ENCODE measurements around the gene RPS14.
A peak's percentile ranks its signal among the peaks of the same experiment; 100 is the strongest.

The RPS14 gene

GRCh38 chr5:150449517-150450339 lies at the start of gene RPS14:
TSS of gene RPS14 (minus strand) at chr5:150449739. CDS start at chr5:150447733, 2,006 bp downstream.
- DNase-seq (ENCODE audit: low read depth in 2 of 2) = peak; percentile 84 to 94

- no peak for DNase-seq (ENCODE audit: low read depth in 2 of 2)
Measured at GRCh38 chr5:150498971-150499370, 49.4 kb upstream of the RPS14 start.

- no peak for DNase-seq (ENCODE audit: low read depth in 2 of 2)
Measured at GRCh38 chr5:150498501-150498900, 49.0 kb upstream of the RPS14 start.

- DNase-seq (ENCODE audit: low read depth in 2 of 2) = no peak
Measured at GRCh38 chr5:150497989-150498317, 48.4 kb upstream of the RPS14 start.

GRCh38 chr5:150497274-150497988 lies 47.9 kb upstream of the RPS14 start:
- DNase-seq (ENCODE audit: low read depth in 2 of 2) = no peak

GRCh38 chr5:150496534-150496933 lies 47.0 kb upstream of the RPS14 start:
- no peak for DNase-seq (ENCODE audit: low read depth in 2 of 2)

- DNase-seq (ENCODE audit: low read depth in 2 of 2) = no peak
Measured at GRCh38 chr5:150496098-150496497, 46.6 kb upstream of the RPS14 start.

GRCh38 chr5:150492621-150493020 lies 43.1 kb upstream of the RPS14 start:
- DNase-seq (ENCODE audit: low read depth in 2 of 2) = no peak

- no peak for DNase-seq (ENCODE audit: low read depth in 2 of 2)
Measured at GRCh38 chr5:150491876-150492275, 42.3 kb upstream of the RPS14 start.

GRCh38 chr5:150490754-150491153 lies 41.2 kb upstream of the RPS14 start:
- no peak for DNase-seq (ENCODE audit: low read depth in 2 of 2)

GRCh38 chr5:150490296-150490669 lies 40.7 kb upstream of the RPS14 start:
- no peak for DNase-seq (ENCODE audit: low read depth in 2 of 2)

GRCh38 chr5:150489360-150490295 lies 40.1 kb upstream of the RPS14 start:
- no peak for DNase-seq (ENCODE audit: low read depth in 2 of 2)

- no peak for DNase-seq (ENCODE audit: low read depth in 2 of 2)
Measured at GRCh38 chr5:150488519-150489359, 39.2 kb upstream of the RPS14 start.

- no peak for DNase-seq (ENCODE audit: low read depth in 2 of 2)
Measured at GRCh38 chr5:150487199-150488061, 37.9 kb upstream of the RPS14 start.

GRCh38 chr5:150486402-150487198 lies 37.1 kb upstream of the RPS14 start:
- peak in 1 of 2 donors; percentile 4 for DNase-seq (ENCODE audit: low read depth in 2 of 2)

GRCh38 chr5:150485693-150486401 lies 36.3 kb upstream of the RPS14 start:
- DNase-seq (ENCODE audit: low read depth in 2 of 2) = peak; percentile 8 to 14

GRCh38 chr5:150484964-150485692 lies 35.6 kb upstream of the RPS14 start:
- no peak for DNase-seq (ENCODE audit: low read depth in 2 of 2)

- DNase-seq (ENCODE audit: low read depth in 2 of 2) = no peak
Measured at GRCh38 chr5:150481972-150482406, 32.5 kb upstream of the RPS14 start.
